ENCODE measurements around the gene IRF2BPL. TPM values are rescaled to one million over a fixed set of nuclear protein-coding genes. Genes with fewer than 3 reads are reported as not detected.

Gene IRF2BPL
- total and polyA plus RNA-seq, 9 donors = 16.8 to 30.4 (median 23.7) TPM

DNA sequence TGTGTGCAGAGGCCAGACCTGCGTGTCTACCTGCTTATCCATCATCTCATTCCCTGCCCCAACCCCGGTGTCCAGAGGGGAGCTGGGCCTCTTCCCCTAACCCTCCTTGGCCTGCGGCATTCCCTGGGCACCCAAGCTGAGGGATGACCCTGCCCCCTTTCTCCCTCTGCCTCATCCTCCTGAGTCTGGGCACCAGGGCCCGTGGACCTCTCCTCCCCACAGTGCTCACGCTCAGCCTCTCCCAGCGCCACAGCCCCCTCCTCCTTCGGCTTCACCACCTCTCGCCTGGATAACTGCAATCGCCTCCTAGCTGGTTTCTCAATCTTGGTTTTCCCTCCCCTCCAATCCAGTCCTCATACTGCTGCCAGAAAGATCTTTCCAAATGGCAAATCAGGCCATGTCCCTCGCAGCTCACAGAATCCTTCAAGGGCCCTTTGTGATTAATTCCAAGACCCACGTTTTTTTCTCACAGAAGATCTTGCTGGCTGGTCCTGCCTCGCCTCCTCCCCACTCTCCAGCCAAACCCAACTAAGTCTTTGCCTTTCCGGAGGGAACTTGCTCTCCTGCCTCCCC lies 16.2 kb downstream of the IRF2BPL start:
- H3K27ac ChIP-seq (ENCODE audit: low read length) = no peak overlapping the region
- no peak for DNase-seq
- H3K27me3 ChIP-seq (ENCODE audit: control insufficient read depth, insufficient read depth, low read length) = no peaks in the 10 kb centered on the region
- 62% methylated on average over 13 of the region's 13 CpGs for WGBS (ENCODE audit: insufficient coverage)
- peaks cover 40% of the 10 kb centered on the region for H3K4me1 ChIP-seq (ENCODE audit: control insufficient read depth, insufficient read depth, low read length)
- no peak overlapping the region for H3K4me3 ChIP-seq (ENCODE audit: low read length)
- H3K36me3 ChIP-seq (ENCODE audit: control insufficient read depth, insufficient read depth, low read length) = no peaks in the 10 kb centered on the region
- H3K9me3 ChIP-seq (replicated peaks; ENCODE audit: control insufficient read depth, low read depth, low read length) = no peaks in the 10 kb centered on the region

- WGBS (ENCODE audit: insufficient coverage) = 67% methylated on average over 1 of the region's 4 CpGs
- no peaks in the 10 kb centered on the region for H3K9me3 ChIP-seq (replicated peaks; ENCODE audit: control insufficient read depth, low read depth, low read length)
- no peak overlapping the region for H3K4me3 ChIP-seq (ENCODE audit: low read length)
- H3K36me3 ChIP-seq (ENCODE audit: control insufficient read depth, insufficient read depth, low read length) = no peaks in the 10 kb centered on the region
- no peaks in the 10 kb centered on the region for H3K27me3 ChIP-seq (ENCODE audit: control insufficient read depth, insufficient read depth, low read length)
- no peak overlapping the region for H3K27ac ChIP-seq (ENCODE audit: low read length)
- no peak for DNase-seq
- peaks cover 45% of the 10 kb centered on the region for H3K4me1 ChIP-seq (ENCODE audit: control insufficient read depth, insufficient read depth, low read length)
Measured at GRCh38 chr14:77011245-77011644, 17.3 kb downstream of the IRF2BPL start.

DNA sequence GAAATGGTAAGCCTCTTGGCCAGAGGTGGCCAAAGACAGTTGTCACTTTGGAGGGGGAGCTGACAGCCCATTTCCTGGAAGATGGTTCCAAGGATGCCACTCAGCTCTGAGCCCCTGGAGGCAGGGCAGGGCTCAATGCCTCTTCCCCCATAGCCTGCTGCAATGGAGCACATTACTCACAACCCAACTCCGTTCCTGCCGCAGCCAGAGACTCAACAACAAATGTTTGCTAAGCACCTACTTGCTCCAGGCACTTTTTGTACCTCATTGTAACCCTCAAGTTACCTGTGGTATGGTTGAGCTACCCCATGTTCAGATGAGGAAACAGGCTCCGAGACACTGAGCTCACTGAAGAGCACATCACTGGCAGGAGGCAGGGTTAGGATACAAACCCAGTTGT lies 19.5 kb downstream of the IRF2BPL start:
- no peak for DNase-seq
- Histone ChIP-seq H3K9me3 (replicated peaks; ENCODE audit: control insufficient read depth, low read depth, low read length) (no peaks in the 10 kb centered on the region), H3K27me3 (ENCODE audit: control insufficient read depth, insufficient read depth, low read length) (no peaks in the 10 kb centered on the region), H3K4me3 (ENCODE audit: low read length) (no peak overlapping the region), H3K27ac (ENCODE audit: low read length) (no peak overlapping the region), H3K4me1 (ENCODE audit: control insufficient read depth, insufficient read depth, low read length) (peaks cover 45% of the 10 kb centered on the region), H3K36me3 (ENCODE audit: control insufficient read depth, insufficient read depth, low read length) (no peaks in the 10 kb centered on the region)
- WGBS (ENCODE audit: insufficient coverage) = 100% methylated on average over 2 of the region's 3 CpGs

GRCh38 chr14:77008541-77008940 lies 20.0 kb downstream of the IRF2BPL start:
- no peak overlapping the region for H3K27ac ChIP-seq (ENCODE audit: low read length)
- H3K4me1 ChIP-seq (ENCODE audit: control insufficient read depth, insufficient read depth, low read length) = peaks cover 40% of the 10 kb centered on the region
- no peaks in the 10 kb centered on the region for H3K36me3 ChIP-seq (ENCODE audit: control insufficient read depth, insufficient read depth, low read length)

GRCh38 chr14:77007975-77008421 lies 20.5 kb downstream of the IRF2BPL start:
- Histone ChIP-seq H3K9me3 (replicated peaks; ENCODE audit: control insufficient read depth, low read depth, low read length) (no peaks in the 10 kb centered on the region), H3K4me1 (ENCODE audit: control insufficient read depth, insufficient read depth, low read length) (peaks cover 40% of the 10 kb centered on the region), H3K27ac (ENCODE audit: low read length) (no peak overlapping the region), H3K36me3 (ENCODE audit: control insufficient read depth, insufficient read depth, low read length) (no peaks in the 10 kb centered on the region), H3K27me3 (ENCODE audit: control insufficient read depth, insufficient read depth, low read length) (no peaks in the 10 kb centered on the region), H3K4me3 (ENCODE audit: low read length) (no peak overlapping the region)
- WGBS (ENCODE audit: insufficient coverage) = 60% methylated on average over 1 of the region's 3 CpGs
- DNase-seq = no peak

More at GRCh38 chr14:77008541-77008940, 20.0 kb downstream of the IRF2BPL start:
- 75% methylated on average over 3 of the region's 4 CpGs for WGBS (ENCODE audit: insufficient coverage)
- no peaks in the 10 kb centered on the region for H3K27me3 ChIP-seq (ENCODE audit: control insufficient read depth, insufficient read depth, low read length)
- H3K4me3 ChIP-seq (ENCODE audit: low read length) = no peak overlapping the region
- H3K9me3 ChIP-seq (replicated peaks; ENCODE audit: control insufficient read depth, low read depth, low read length) = no peaks in the 10 kb centered on the region
- DNase-seq = no peak

DNA sequence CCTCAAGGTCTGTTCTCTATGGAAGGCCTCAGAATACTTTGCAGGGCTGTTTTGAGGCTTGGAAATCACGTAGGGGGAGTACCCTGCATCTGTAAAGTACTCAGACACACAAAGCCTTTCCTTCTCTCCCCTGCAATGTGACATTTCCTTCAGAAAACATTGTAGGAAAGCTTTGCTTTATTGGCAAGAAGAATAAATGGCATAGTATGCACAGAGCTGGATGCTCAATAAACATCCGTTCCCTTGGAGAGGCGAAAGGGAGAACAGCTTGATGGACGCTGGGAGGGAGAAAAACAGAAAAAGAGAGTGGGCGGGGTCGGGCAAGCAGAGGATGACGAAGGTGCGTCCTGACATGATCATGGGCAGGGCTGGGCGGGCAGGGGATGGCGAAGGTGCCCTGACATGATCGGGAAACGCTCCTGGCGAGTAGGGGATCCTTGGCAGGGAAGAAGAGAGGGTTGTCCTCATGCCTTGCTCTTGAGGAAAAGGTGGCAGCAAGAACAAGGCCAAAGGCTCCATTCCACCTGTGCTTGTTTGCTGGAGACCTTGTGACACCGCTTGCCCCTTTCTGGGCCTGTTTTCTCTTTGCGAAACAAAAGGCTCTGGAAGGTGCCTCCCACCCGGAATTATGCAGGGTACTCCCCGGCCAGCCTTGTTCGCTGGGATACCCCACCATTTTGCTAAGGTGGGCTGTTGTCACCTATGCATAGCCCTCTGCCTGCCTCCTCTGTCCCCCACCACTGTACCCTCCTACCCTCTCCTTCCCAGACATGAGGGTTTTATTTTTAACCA lies 21.1 kb downstream of the IRF2BPL start:
- no peaks in the 10 kb centered on the region for H3K9me3 ChIP-seq (replicated peaks; ENCODE audit: control insufficient read depth, low read depth, low read length)

DNA sequence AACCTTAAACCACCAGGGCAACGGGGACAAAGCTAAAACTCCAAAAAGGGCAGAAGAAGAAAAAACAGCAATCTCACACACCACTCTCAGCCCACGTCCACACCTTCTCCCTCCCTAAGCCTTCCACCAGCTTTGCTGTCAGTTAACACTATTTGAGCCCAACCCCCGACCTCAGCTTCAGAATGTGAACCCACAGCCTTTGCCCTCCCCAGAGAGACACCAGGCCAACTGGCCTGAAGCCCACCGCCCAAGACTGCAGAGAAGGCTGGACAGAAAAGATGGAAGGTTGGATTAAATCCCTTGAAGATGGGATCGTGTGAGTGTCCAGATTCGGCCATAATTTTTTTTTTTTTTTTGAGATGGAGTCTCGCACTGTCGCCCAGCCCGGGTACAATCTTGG lies 22.4 kb downstream of the IRF2BPL start:
- H3K27me3 ChIP-seq (ENCODE audit: control insufficient read depth, insufficient read depth, low read length) = no peaks in the 10 kb centered on the region
- H3K4me3 ChIP-seq (ENCODE audit: low read length) = no peak overlapping the region
- no peaks in the 10 kb centered on the region for H3K9me3 ChIP-seq (replicated peaks; ENCODE audit: control insufficient read depth, low read depth, low read length)
- 25% methylated on average over 1 of the region's 9 CpGs for WGBS (ENCODE audit: insufficient coverage)
- H3K36me3 ChIP-seq (ENCODE audit: control insufficient read depth, insufficient read depth, low read length) = no peaks in the 10 kb centered on the region
- no peak for DNase-seq
- H3K27ac ChIP-seq (ENCODE audit: low read length) = no peak overlapping the region
- peaks cover 35% of the 10 kb centered on the region for H3K4me1 ChIP-seq (ENCODE audit: control insufficient read depth, insufficient read depth, low read length)

More for the DNA sequence above, 21.1 kb downstream of the IRF2BPL start:
- 64% methylated on average over 17 of the region's 18 CpGs for WGBS (ENCODE audit: insufficient coverage)
- no peak for DNase-seq
- peaks cover 37% of the 10 kb centered on the region for H3K4me1 ChIP-seq (ENCODE audit: control insufficient read depth, insufficient read depth, low read length)
- no peak overlapping the region for H3K4me3 ChIP-seq (ENCODE audit: low read length)
- no peak overlapping the region for H3K27ac ChIP-seq (ENCODE audit: low read length)
- no peaks in the 10 kb centered on the region for H3K27me3 ChIP-seq (ENCODE audit: control insufficient read depth, insufficient read depth, low read length)
- no peaks in the 10 kb centered on the region for H3K36me3 ChIP-seq (ENCODE audit: control insufficient read depth, insufficient read depth, low read length)

GRCh38 chr14:77005559-77005958 lies 22.9 kb downstream of the IRF2BPL start:
- Histone ChIP-seq H3K9me3 (replicated peaks; ENCODE audit: control insufficient read depth, low read depth, low read length) (no peaks in the 10 kb centered on the region), H3K27ac (ENCODE audit: low read length) (no peak overlapping the region), H3K4me3 (ENCODE audit: low read length) (no peak overlapping the region), H3K4me1 (ENCODE audit: control insufficient read depth, insufficient read depth, low read length) (peaks cover 41% of the 10 kb centered on the region), H3K36me3 (ENCODE audit: control insufficient read depth, insufficient read depth, low read length) (no peaks in the 10 kb centered on the region), H3K27me3 (ENCODE audit: control insufficient read depth, insufficient read depth, low read length) (no peaks in the 10 kb centered on the region)
- DNase-seq = no peak
- WGBS (ENCODE audit: insufficient coverage) = 86% methylated on average over 1 of the region's 3 CpGs

GRCh38 chr14:77004711-77005460 lies 23.6 kb downstream of the IRF2BPL start:
- Histone ChIP-seq H3K4me3 (ENCODE audit: low read length) (no peak overlapping the region), H3K36me3 (ENCODE audit: control insufficient read depth, insufficient read depth, low read length) (no peaks in the 10 kb centered on the region), H3K9me3 (replicated peaks; ENCODE audit: control insufficient read depth, low read depth, low read length) (no peaks in the 10 kb centered on the region), H3K4me1 (ENCODE audit: control insufficient read depth, insufficient read depth, low read length) (peaks cover 47% of the 10 kb centered on the region), H3K27ac (ENCODE audit: low read length) (no peak overlapping the region), H3K27me3 (ENCODE audit: control insufficient read depth, insufficient read depth, low read length) (no peaks in the 10 kb centered on the region)
- 67% methylated on average over 7 of the region's 9 CpGs for WGBS (ENCODE audit: insufficient coverage)
- DNase-seq = no peak
